Keratinocyte (primary cell): Measurements from ENCODE around the gene ADGRL3. TPM values are rescaled to one million over a fixed set of nuclear protein-coding genes. Genes with fewer than 3 reads are reported as not detected.

Experiments used
- DNase-seq: peaks from one replicate; pipeline ENCODE4 v3.0.0-alpha.2; 2011; ENCODE audit warnings: low read depth, missing footprints, low spot score
- FAIRE-seq: peaks from 2 replicates; lab custom pipeline; 2011; peaks lifted over from hg19 to GRCh38; lab: Jason Lieb, UNC
- H2AFZ ChIP-seq: 2 replicates; pipeline ENCODE4 v1.6.0; 2012; ENCODE audit warnings: low read length, control low read depth, inconsistent platforms; ENCODE audit not compliant: control insufficient read depth
- H3K27ac ChIP-seq: 2 replicates; pipeline ENCODE4 v1.5.1; 2011; ENCODE audit warnings: low read length; ENCODE audit not compliant: control insufficient read depth, insufficient read depth
- H3K27me3 ChIP-seq: 3 replicates; pipeline ENCODE4 v1.6.0; 2011; ENCODE audit warnings: low read length; ENCODE audit not compliant: control insufficient read depth, insufficient read depth; ENCODE audit errors: extremely low read depth
- H3K36me3 ChIP-seq, 2 experiments: 2 replicates in 1 of 2; 3 replicates in 1 of 2; pipeline ENCODE4 v1.5.1; 2011; ENCODE audit warnings: low read length in 2 of 2, mild to moderate bottlenecking in 1 of 2; ENCODE audit not compliant: control insufficient read depth in 2 of 2, insufficient read depth in 2 of 2; ENCODE audit errors: extremely low read depth in 1 of 2
- H3K4me1 ChIP-seq: 3 replicates; pipeline ENCODE4 v1.5.1; 2011; ENCODE audit warnings: low read length; ENCODE audit not compliant: control insufficient read depth, insufficient read depth; ENCODE audit errors: extremely low read depth
- H3K4me2 ChIP-seq: 3 replicates; pipeline ENCODE4 v1.6.0; 2011; ENCODE audit warnings: low read depth, low read length; ENCODE audit not compliant: control insufficient read depth, insufficient read depth; ENCODE audit errors: extremely low read depth
- H3K4me3 ChIP-seq, 3 experiments: fragments of 200-600 bp in 1 of 3; sonication (generic) in 1 of 3; 2 replicates in 2 of 3; 3 replicates in 1 of 3; pipeline ENCODE4 v1.5.1; 2011 to 2016; ENCODE audit warnings: low read length in 3 of 3, mild to moderate bottlenecking in 3 of 3, control low read depth in 2 of 3, inconsistent platforms in 1 of 3, low read depth in 1 of 3, mixed read lengths in 1 of 3, mixed run types in 1 of 3, moderate library complexity in 1 of 3; ENCODE audit not compliant: control insufficient read depth in 2 of 3, insufficient read depth in 2 of 3; ENCODE audit errors: extremely low read depth in 1 of 3
- H3K79me2 ChIP-seq: 2 replicates; pipeline ENCODE4 v1.6.0; 2012; ENCODE audit warnings: low read length; ENCODE audit not compliant: control insufficient read depth, insufficient read depth
- H3K9ac ChIP-seq: 3 replicates; pipeline ENCODE4 v1.6.0; 2011; ENCODE audit warnings: low read length; ENCODE audit not compliant: control insufficient read depth, insufficient read depth; ENCODE audit errors: extremely low read depth
- H3K9me1 ChIP-seq: 3 replicates; pipeline ENCODE4 v1.6.0; 2011; ENCODE audit warnings: low read length; ENCODE audit not compliant: control insufficient read depth, insufficient read depth; ENCODE audit errors: extremely low read depth
- H3K9me3 ChIP-seq: 2 replicates; pipeline ENCODE4 v1.5.1; 2012; ENCODE audit warnings: low read depth, low read length; ENCODE audit not compliant: control insufficient read depth
- H4K20me1 ChIP-seq: 3 replicates; pipeline ENCODE4 v1.6.0; 2011; ENCODE audit warnings: low read length; ENCODE audit not compliant: control insufficient read depth, insufficient read depth; ENCODE audit errors: extremely low read depth
- EZH2 ChIP-seq: IDR thresholded peaks from one replicate; pipeline ENCODE4 v1.6.1; 2012; ENCODE audit warnings: inconsistent platforms, mild to moderate bottlenecking, low read length, moderate library complexity
- dilution Hi-C: fragments of 300-500 bp; cut with MboI; formaldehyde crosslinking; loops from one replicate; pipeline ENCODE4 v1.7.0; 2020; ENCODE audit warnings: low sequenced_read_pairs; ENCODE audit not compliant: extremely low pct_ligation_motif_present
- polyA plus RNA-seq, 5 experiments: library from polyadenylated mRNA; depleted of rRNA in 3 of 5; stranded (reverse) in 3 of 5; stranded (forward) in 1 of 5; unstranded in 1 of 5; fragments of >200 nt; gene quantifications; 1 replicate in 1 of 5; 2 replicates in 3 of 5; 3 replicates in 1 of 5; pipeline versions ENCODE4 v1.2.1 to v1.2.3, GENCODE V29; 2011 to 2012; ENCODE audit warnings: missing spikeins in 2 of 5, low read depth in 1 of 5, low replicate concordance in 1 of 5
- TF ChIP-seq, protein P1 (sequence below), 3 experiments: IDR thresholded peaks in 1 of 3; conservative IDR thresholded peaks in 1 of 3; optimal IDR thresholded peaks in 1 of 3; 2 replicates in 2 of 3; 3 replicates in 1 of 3; pipeline versions ENCODE3 to v1.5.1; 2011; ENCODE audit warnings: low read length in 3 of 3, mild to moderate bottlenecking in 3 of 3, moderate library complexity in 2 of 3, control low read depth in 1 of 3, inconsistent platforms in 1 of 3; ENCODE audit not compliant: insufficient read depth in 2 of 3; ENCODE audit errors: extremely low read depth in 1 of 3

ADGRL3 gene
- polyA plus RNA-seq, 1 donor (not counting 4 experiments of a cell fraction or from before 2014, with no cell fraction given) = 0.18 TPM

DNA sequence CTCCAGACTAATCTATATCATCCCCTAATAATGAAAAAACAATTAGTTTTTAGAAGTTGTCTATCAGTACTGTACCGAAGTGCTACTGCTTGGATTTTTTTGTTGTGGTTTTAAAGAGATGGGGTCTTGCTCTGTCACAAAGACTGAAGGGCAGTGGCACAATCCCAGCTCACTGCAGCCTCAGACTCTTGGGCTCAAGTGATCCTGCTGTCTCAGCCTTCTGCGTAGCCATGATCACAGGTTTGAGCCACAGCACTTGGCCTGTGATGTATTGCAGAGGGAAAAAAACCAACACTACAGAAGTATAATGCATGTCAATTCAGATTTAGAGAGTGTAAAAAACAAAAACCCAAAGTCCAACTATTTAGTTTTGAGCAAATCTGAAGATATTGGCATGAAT, 875.0 kb downstream of the ADGRL3 start:
- H3K9me1 ChIP-seq = no peaks in the 10 kb centered on the region
- H3K79me2 ChIP-seq = no peaks in the 10 kb centered on the region
- H3K9me3 ChIP-seq = no peaks in the 10 kb centered on the region
- no peak overlapping the region for H3K4me3 ChIP-seq
- no peaks in the 10 kb centered on the region for H3K36me3 ChIP-seq
- FAIRE-seq (no peak), DNase-seq (no peak)
- no peak overlapping the region for H3K27ac ChIP-seq
- H3K4me2 ChIP-seq = no peak overlapping the region
- no peaks in the 10 kb centered on the region for H3K4me1 ChIP-seq
- H2AFZ ChIP-seq = no peak overlapping the region
- no peaks in the 10 kb centered on the region for H3K27me3 ChIP-seq
- dilution Hi-C loops = no loop called here
- no peaks in the 10 kb centered on the region for H4K20me1 ChIP-seq
- no peak for TF ChIP-seq EZH2
- TF ChIP-seq, protein P1, sequence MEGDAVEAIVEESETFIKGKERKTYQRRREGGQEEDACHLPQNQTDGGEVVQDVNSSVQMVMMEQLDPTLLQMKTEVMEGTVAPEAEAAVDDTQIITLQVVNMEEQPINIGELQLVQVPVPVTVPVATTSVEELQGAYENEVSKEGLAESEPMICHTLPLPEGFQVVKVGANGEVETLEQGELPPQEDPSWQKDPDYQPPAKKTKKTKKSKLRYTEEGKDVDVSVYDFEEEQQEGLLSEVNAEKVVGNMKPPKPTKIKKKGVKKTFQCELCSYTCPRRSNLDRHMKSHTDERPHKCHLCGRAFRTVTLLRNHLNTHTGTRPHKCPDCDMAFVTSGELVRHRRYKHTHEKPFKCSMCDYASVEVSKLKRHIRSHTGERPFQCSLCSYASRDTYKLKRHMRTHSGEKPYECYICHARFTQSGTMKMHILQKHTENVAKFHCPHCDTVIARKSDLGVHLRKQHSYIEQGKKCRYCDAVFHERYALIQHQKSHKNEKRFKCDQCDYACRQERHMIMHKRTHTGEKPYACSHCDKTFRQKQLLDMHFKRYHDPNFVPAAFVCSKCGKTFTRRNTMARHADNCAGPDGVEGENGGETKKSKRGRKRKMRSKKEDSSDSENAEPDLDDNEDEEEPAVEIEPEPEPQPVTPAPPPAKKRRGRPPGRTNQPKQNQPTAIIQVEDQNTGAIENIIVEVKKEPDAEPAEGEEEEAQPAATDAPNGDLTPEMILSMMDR (optimal IDR thresholded peaks at IDR 0.05 in 1 of 3, IDR thresholded peaks at IDR 0.05 in 1 of 3, conservative IDR thresholded peaks at IDR 0.05 in 1 of 3; ENCODE audit: extremely low read depth in 1 of 3, insufficient read depth in 2 of 3, low read length in 3 of 3) = no peak
- no peak overlapping the region for H3K9ac ChIP-seq

DNA sequence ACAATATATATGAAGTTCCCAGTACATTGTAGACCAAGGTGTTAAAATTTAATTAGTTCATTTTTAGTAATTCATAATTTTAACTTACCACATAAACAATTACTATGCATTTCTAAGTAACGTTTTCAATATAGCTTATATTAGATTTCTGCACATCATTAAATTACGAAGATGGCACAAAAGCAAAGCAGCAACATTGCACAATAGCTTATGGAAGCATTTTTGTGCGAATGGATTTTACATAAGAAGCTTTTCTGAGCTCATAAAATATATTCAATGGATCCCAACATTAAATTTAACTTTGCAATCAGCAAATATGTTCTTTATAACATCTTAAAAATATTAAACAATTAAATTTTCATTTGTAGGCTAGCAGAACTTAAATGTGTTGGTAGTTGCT, 875.4 kb downstream of the ADGRL3 start:
- no peak overlapping the region for H3K9ac ChIP-seq
- no peaks in the 10 kb centered on the region for H3K36me3 ChIP-seq
- no peaks in the 10 kb centered on the region for H3K9me1 ChIP-seq
- FAIRE-seq (no peak), DNase-seq (no peak)
- no peaks in the 10 kb centered on the region for H3K27me3 ChIP-seq
- H3K79me2 ChIP-seq = no peaks in the 10 kb centered on the region
- no peak overlapping the region for H3K27ac ChIP-seq
- TF ChIP-seq, protein P1 (optimal IDR thresholded peaks at IDR 0.05 in 1 of 3, IDR thresholded peaks at IDR 0.05 in 1 of 3, conservative IDR thresholded peaks at IDR 0.05 in 1 of 3; ENCODE audit: extremely low read depth in 1 of 3, insufficient read depth in 2 of 3, low read length in 3 of 3) = no peak
- no peak for TF ChIP-seq EZH2
- no peaks in the 10 kb centered on the region for H3K4me1 ChIP-seq
- no peaks in the 10 kb centered on the region for H4K20me1 ChIP-seq
- no peaks in the 10 kb centered on the region for H3K9me3 ChIP-seq
- dilution Hi-C loops = no loop called here
- no peak overlapping the region for H3K4me2 ChIP-seq
- H3K4me3 ChIP-seq = no peak overlapping the region
- no peak overlapping the region for H2AFZ ChIP-seq
